22Rv1 (cell line): Measurements from ENCODE around the gene GMPPA.

ENCODE experiments used
- ZFX ChIP-seq: fragments of 450-650 bp; IDR thresholded peaks from 2 replicates; pipeline ENCODE4 v1.6.1; 2017; ENCODE audit warnings: antibody characterized with exemption, borderline replicate concordance
- TF ChIP-seq, protein P1 (sequence below): fragments of 450-650 bp; IDR thresholded peaks from 2 replicates; pipeline ENCODE4 v1.5.1; 2017; ENCODE audit warnings: mild to moderate bottlenecking

GRCh38 chr2:219502618-219503017, 3.9 kb downstream of the GMPPA start:
- TF ChIP-seq, protein P1, sequence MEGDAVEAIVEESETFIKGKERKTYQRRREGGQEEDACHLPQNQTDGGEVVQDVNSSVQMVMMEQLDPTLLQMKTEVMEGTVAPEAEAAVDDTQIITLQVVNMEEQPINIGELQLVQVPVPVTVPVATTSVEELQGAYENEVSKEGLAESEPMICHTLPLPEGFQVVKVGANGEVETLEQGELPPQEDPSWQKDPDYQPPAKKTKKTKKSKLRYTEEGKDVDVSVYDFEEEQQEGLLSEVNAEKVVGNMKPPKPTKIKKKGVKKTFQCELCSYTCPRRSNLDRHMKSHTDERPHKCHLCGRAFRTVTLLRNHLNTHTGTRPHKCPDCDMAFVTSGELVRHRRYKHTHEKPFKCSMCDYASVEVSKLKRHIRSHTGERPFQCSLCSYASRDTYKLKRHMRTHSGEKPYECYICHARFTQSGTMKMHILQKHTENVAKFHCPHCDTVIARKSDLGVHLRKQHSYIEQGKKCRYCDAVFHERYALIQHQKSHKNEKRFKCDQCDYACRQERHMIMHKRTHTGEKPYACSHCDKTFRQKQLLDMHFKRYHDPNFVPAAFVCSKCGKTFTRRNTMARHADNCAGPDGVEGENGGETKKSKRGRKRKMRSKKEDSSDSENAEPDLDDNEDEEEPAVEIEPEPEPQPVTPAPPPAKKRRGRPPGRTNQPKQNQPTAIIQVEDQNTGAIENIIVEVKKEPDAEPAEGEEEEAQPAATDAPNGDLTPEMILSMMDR = no peak
- TF ChIP-seq ZFX = no peak
